Loucy (cell line): Measurements from ENCODE around the gene IRF2.

ENCODE experiments used
- H2AFZ ChIP-seq: fragments of 200-600 bp; sonication (generic); 2 replicates; pipeline ENCODE4 v1.6.0; 2016; ENCODE audit warnings: antibody characterized with exemption, mild to moderate bottlenecking, low read length, moderate library complexity
- H3F3A ChIP-seq: fragments of 200-600 bp; 2 replicates; pipeline ENCODE4 v1.6.0; 2016; ENCODE audit warnings: antibody characterized with exemption, low read depth, mild to moderate bottlenecking
- H3K27me3 ChIP-seq: fragments of 200-600 bp; sonication (generic); 2 replicates; pipeline ENCODE4 v1.6.1; 2014; ENCODE audit warnings: low read length, mild to moderate bottlenecking; ENCODE audit not compliant: insufficient read depth, poor library complexity, severe bottlenecking
- H3K36me3 ChIP-seq: fragments of 200-600 bp; sonication (generic); 2 replicates; pipeline ENCODE4 v1.6.1; 2016; ENCODE audit warnings: low read length; ENCODE audit not compliant: insufficient read depth
- H3K4me1 ChIP-seq: fragments of 200-600 bp; sonication (generic); 2 replicates; pipeline ENCODE4 v1.5.1; 2014; ENCODE audit warnings: low read length, mild to moderate bottlenecking; ENCODE audit not compliant: insufficient read depth, poor library complexity, severe bottlenecking
- H3K4me2 ChIP-seq: fragments of 200-600 bp; sonication (generic); 2 replicates; pipeline ENCODE4 v1.6.0; 2014; ENCODE audit warnings: antibody characterized with exemption, low read length, low read depth, mild to moderate bottlenecking; ENCODE audit not compliant: poor library complexity, severe bottlenecking
- H3K4me3 ChIP-seq: fragments of 200-600 bp; sonication (generic); 2 replicates; pipeline ENCODE4 v1.5.1; 2014; ENCODE audit warnings: low read length, mild to moderate bottlenecking, mixed read lengths; ENCODE audit not compliant: poor library complexity, severe bottlenecking
- H3K79me2 ChIP-seq: fragments of 200-600 bp; sonication (generic); 2 replicates; pipeline ENCODE4 v1.6.1; 2014; ENCODE audit warnings: low read length; ENCODE audit not compliant: insufficient read depth
- H3K9ac ChIP-seq: fragments of 200-600 bp; sonication (generic); 2 replicates; pipeline ENCODE4 v1.6.0; 2014; ENCODE audit warnings: mild to moderate bottlenecking, low read depth, low read length, moderate library complexity; ENCODE audit not compliant: poor library complexity, severe bottlenecking
- H3K9me2 ChIP-seq: fragments of 200-600 bp; sonication (generic); replicated peaks from 2 replicates; pipeline ENCODE4 v1.6.1; 2016; ENCODE audit warnings: low read depth, low read length, mixed read lengths
- H3K9me3 ChIP-seq: fragments of 200-600 bp; sonication (generic); 2 replicates; pipeline ENCODE4 v1.6.1; 2014; ENCODE audit warnings: mild to moderate bottlenecking, antibody characterized with exemption, low read length, low read depth; ENCODE audit not compliant: insufficient read depth
- H4K20me1 ChIP-seq: fragments of 200-600 bp; sonication (generic); 2 replicates; pipeline ENCODE4 v1.6.0; 2014; ENCODE audit warnings: antibody characterized with exemption, low read length, mild to moderate bottlenecking; ENCODE audit not compliant: insufficient read depth, poor library complexity, severe bottlenecking
- EZH2phosphoT487 ChIP-seq: fragments of 200-600 bp; IDR thresholded peaks from 2 replicates; pipeline ENCODE4 v1.6.1; 2018; ENCODE audit warnings: antibody characterized with exemption, mild to moderate bottlenecking, moderate library complexity, borderline replicate concordance
- TF ChIP-seq, protein P1 (sequence below): fragments of 200-600 bp; sonication (generic); conservative IDR thresholded peaks from 2 replicates; pipeline ENCODE4 v1.5.1; 2014; ENCODE audit warnings: mild to moderate bottlenecking, antibody characterized with exemption, low read length

The IRF2 gene

DNA sequence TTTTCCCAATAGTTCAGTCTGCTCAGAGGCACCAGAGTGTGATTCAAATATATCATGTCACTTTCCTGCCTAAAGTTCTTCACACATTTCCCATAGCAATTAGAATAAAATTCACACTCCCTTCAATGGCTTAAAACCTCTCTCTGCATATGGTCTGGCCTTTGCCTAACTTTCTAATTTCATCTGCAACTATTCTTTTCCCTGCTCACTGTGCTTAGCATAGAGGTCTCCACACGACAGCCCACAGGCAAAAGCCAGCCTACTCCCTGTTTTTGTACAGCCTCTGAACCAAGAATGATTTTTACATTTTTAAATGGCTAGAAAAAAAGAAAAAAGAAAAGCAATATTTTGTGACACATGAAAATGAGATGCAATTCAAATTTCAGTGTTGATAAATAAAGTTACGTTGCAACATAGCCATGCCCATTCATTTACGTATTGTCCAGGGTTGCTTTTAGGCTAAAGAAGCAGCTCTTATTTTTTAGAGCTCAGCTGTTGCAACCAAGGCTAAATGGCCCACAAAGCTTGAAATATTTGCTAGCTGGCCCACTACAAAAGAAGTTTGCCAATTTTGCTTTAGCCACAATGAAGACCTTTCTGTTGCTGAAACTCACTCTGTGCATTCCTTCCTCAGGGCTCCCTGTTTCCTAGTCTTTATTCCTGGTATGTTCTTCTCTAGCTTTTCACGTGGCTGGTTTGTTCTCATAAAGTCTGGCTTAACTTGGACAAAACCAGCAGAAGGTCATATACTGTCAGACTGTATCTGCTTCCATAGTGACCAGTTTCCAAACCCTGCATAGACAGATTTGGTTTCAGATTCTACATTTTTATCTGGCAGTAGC lies 26.6 kb upstream of the IRF2 start:
- Histone ChIP-seq H3K4me2 (no peak overlapping the region), H3K9me3 (no peaks in the 10 kb centered on the region), H3K9me2 (no peaks in the 10 kb centered on the region), H3K36me3 (no peaks in the 10 kb centered on the region), H3K79me2 (no peaks in the 10 kb centered on the region), H3K27me3 (no peaks in the 10 kb centered on the region), H3F3A (no peaks in the 10 kb centered on the region), H3K9ac (no peak overlapping the region), H2AFZ (no peak overlapping the region), H3K4me3 (no peak overlapping the region), H3K4me1 (peaks cover 12% of the 10 kb centered on the region), H4K20me1 (no peaks in the 10 kb centered on the region)
- TF ChIP-seq, protein P1, sequence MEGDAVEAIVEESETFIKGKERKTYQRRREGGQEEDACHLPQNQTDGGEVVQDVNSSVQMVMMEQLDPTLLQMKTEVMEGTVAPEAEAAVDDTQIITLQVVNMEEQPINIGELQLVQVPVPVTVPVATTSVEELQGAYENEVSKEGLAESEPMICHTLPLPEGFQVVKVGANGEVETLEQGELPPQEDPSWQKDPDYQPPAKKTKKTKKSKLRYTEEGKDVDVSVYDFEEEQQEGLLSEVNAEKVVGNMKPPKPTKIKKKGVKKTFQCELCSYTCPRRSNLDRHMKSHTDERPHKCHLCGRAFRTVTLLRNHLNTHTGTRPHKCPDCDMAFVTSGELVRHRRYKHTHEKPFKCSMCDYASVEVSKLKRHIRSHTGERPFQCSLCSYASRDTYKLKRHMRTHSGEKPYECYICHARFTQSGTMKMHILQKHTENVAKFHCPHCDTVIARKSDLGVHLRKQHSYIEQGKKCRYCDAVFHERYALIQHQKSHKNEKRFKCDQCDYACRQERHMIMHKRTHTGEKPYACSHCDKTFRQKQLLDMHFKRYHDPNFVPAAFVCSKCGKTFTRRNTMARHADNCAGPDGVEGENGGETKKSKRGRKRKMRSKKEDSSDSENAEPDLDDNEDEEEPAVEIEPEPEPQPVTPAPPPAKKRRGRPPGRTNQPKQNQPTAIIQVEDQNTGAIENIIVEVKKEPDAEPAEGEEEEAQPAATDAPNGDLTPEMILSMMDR: no peak
- TF ChIP-seq EZH2phosphoT487: no peak

DNA sequence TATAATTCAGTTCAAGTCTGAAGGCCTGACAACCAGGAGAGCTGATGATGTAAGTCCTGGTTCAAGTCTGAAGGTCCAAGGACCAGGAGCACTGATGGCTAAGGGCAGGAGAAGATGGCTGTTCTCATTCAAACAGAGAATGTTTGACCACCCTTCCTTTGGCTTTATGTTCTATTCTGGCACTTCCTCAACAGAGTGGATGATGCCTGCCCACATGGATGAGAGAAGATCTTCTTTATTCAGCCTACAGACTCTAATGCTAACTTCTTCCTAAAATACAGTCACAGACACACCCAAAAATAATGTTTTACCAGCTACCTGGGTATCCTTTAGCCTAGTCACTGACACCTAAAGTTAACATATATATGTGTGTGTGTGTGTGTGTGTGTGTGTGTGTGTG lies 25.6 kb upstream of the IRF2 start:
- no peak overlapping the region for H3K4me2 ChIP-seq
- H3K4me3 ChIP-seq: no peak overlapping the region
- no peaks in the 10 kb centered on the region for H3K9me3 ChIP-seq
- H3F3A ChIP-seq: no peaks in the 10 kb centered on the region
- H2AFZ ChIP-seq: no peak overlapping the region
- H4K20me1 ChIP-seq: no peaks in the 10 kb centered on the region
- H3K27me3 ChIP-seq: no peaks in the 10 kb centered on the region
- no peak overlapping the region for H3K9ac ChIP-seq
- TF ChIP-seq, protein P1: no peak
- no peak for TF ChIP-seq EZH2phosphoT487
- no peaks in the 10 kb centered on the region for H3K9me2 ChIP-seq
- peaks cover 12% of the 10 kb centered on the region for H3K4me1 ChIP-seq
- no peaks in the 10 kb centered on the region for H3K36me3 ChIP-seq
- H3K79me2 ChIP-seq: no peaks in the 10 kb centered on the region

DNA sequence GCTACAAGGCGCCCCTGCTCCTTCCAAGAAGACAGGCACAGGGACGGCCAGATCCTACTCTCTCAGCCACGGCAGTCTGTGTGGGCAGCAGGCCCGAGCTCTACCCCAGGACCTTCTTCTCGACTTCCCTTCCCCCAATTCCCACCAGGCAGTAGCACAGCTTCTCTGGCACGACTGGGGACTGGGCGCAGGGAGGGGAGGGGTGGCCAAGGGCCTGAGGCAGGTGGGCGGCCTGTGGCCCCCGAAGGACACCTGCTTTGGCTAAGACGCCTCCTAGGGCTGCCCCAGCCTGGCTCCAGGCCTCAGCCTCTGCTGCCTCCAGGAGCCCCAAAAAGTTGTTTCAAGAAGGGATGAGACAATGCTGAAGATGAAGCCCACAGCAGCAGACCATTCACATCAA lies 24.2 kb upstream of the IRF2 start:
- H3K9me3 ChIP-seq: no peaks in the 10 kb centered on the region
- TF ChIP-seq, protein P1: no peak
- H3K27me3 ChIP-seq: no peaks in the 10 kb centered on the region
- peaks cover 4% of the 10 kb centered on the region for H3K4me1 ChIP-seq
- no peak overlapping the region for H3K9ac ChIP-seq
- H2AFZ ChIP-seq: no peak overlapping the region
- H4K20me1 ChIP-seq: no peaks in the 10 kb centered on the region
- no peaks in the 10 kb centered on the region for H3F3A ChIP-seq
- no peak overlapping the region for H3K4me2 ChIP-seq
- no peaks in the 10 kb centered on the region for H3K9me2 ChIP-seq
- no peaks in the 10 kb centered on the region for H3K36me3 ChIP-seq
- no peaks in the 10 kb centered on the region for H3K79me2 ChIP-seq
- no peak overlapping the region for H3K4me3 ChIP-seq
